GM23248 (cell line): ENCODE data around the gene GSTM4. TPM values are rescaled to one million over a fixed set of nuclear protein-coding genes. Genes with fewer than 3 reads are reported as not detected.

ENCODE experiments used
- DNase-seq: peaks from one replicate; pipeline ENCODE4 v3.0.0-alpha.2; 2015
- H2AFZ ChIP-seq: fragments of 200-600 bp; sonication (generic); 2 replicates; pipeline ENCODE4 v1.6.1; 2016; ENCODE audit warnings: antibody characterized with exemption
- H3F3A ChIP-seq: fragments of 200-600 bp; sonication (generic); 2 replicates; pipeline ENCODE4 v1.6.1; 2016; ENCODE audit warnings: mild to moderate bottlenecking, antibody characterized with exemption, mixed run types; ENCODE audit not compliant: insufficient read depth
- H3K27ac ChIP-seq: fragments of 200-600 bp; sonication (generic); 2 replicates; pipeline ENCODE4 v1.5.1; 2016; ENCODE audit warnings: mild to moderate bottlenecking
- H3K27me3 ChIP-seq: fragments of 200-600 bp; sonication (generic); replicated peaks from 2 replicates; pipeline ENCODE4 v1.6.1; 2016; ENCODE audit warnings: mild to moderate bottlenecking; ENCODE audit not compliant: insufficient read depth
- H3K36me3 ChIP-seq: fragments of 200-600 bp; sonication (generic); 2 replicates; pipeline ENCODE4 v1.6.1; 2016; ENCODE audit warnings: low read depth, mild to moderate bottlenecking
- H3K4me1 ChIP-seq: fragments of 200-600 bp; sonication (generic); 2 replicates; pipeline ENCODE4 v1.6.1; 2016; ENCODE audit warnings: mild to moderate bottlenecking; ENCODE audit not compliant: insufficient read depth
- H3K4me2 ChIP-seq: fragments of 200-600 bp; sonication (generic); one replicate; pipeline ENCODE4 v1.6.1; 2016; ENCODE audit warnings: mild to moderate bottlenecking; ENCODE audit not compliant: unreplicated experiment
- H3K4me3 ChIP-seq: fragments of 200-600 bp; sonication (generic); 2 replicates; pipeline ENCODE4 v1.5.1; 2016; ENCODE audit warnings: mild to moderate bottlenecking
- H3K79me2 ChIP-seq: fragments of 200-600 bp; sonication (generic); 2 replicates; pipeline ENCODE4 v1.6.1; 2016; ENCODE audit warnings: mild to moderate bottlenecking; ENCODE audit not compliant: insufficient read depth
- H3K9ac ChIP-seq: fragments of 200-600 bp; sonication (generic); 2 replicates; pipeline ENCODE4 v1.6.1; 2016; ENCODE audit warnings: mild to moderate bottlenecking
- H3K9me2 ChIP-seq: fragments of 200-600 bp; sonication (generic); 2 replicates; pipeline ENCODE4 v1.6.1; 2016; ENCODE audit warnings: mixed run types, mild to moderate bottlenecking, moderate library complexity; ENCODE audit not compliant: insufficient read depth
- H3K9me3 ChIP-seq: fragments of 200-600 bp; sonication (generic); one replicate; pipeline ENCODE4 v1.6.1; 2017; ENCODE audit warnings: low read depth
- H4K20me1 ChIP-seq: fragments of 200-600 bp; sonication (generic); 2 replicates; pipeline ENCODE4 v1.6.0; 2016; ENCODE audit not compliant: insufficient read depth
- EZH2 ChIP-seq: fragments of 200-600 bp; sonication (generic); IDR thresholded peaks from 2 replicates; pipeline ENCODE4 v1.6.1; 2018; ENCODE audit warnings: antibody characterized with exemption, mild to moderate bottlenecking; ENCODE audit not compliant: insufficient read depth, poor library complexity, severe bottlenecking
- EZH2phosphoT487 ChIP-seq: fragments of 200-600 bp; sonication (generic); IDR thresholded peaks from 2 replicates; pipeline ENCODE4 v1.6.1; 2018; ENCODE audit warnings: antibody characterized with exemption, moderate library complexity, mild to moderate bottlenecking, low read depth; ENCODE audit not compliant: insufficient read depth
- WGBS, 2 experiments: methylation state at CpG; one replicate each; pipeline ENCODE4 v1.1.6; 2015 to 2017; ENCODE audit warnings: low lambda C conversion rate in 2 of 2, low coverage in 1 of 2; ENCODE audit errors: missing lambda C conversion rate in 2 of 2; 5-methylcytosine and 5-hydroxymethylcytosine counted together
- in situ Hi-C: fragments of 300-500 bp; cut with MboI; formaldehyde crosslinking; loops from 2 replicates; pipeline ENCODE4 v1.15.0; 2020
- polyA plus RNA-seq: library from polyadenylated mRNA; unstranded; fragments of >200 nt; fragmentation: Nextera tagmentation; extraction: Ambion mirVana; gene quantifications from 2 replicates; pipeline ENCODE4 v1.2.1, GENCODE V29; 2016
- total RNA-seq: library from RNA; depleted of rRNA; stranded (reverse); fragments of >200 nt; shearing (Covaris generic); gene quantifications from 2 replicates; pipeline ENCODE4 v1.2.3, GENCODE V29; 2014

GSTM4 gene
- total and polyA plus RNA-seq, 2 experiments from 2014 or later: 6.2 to 12.4 TPM

DNA sequence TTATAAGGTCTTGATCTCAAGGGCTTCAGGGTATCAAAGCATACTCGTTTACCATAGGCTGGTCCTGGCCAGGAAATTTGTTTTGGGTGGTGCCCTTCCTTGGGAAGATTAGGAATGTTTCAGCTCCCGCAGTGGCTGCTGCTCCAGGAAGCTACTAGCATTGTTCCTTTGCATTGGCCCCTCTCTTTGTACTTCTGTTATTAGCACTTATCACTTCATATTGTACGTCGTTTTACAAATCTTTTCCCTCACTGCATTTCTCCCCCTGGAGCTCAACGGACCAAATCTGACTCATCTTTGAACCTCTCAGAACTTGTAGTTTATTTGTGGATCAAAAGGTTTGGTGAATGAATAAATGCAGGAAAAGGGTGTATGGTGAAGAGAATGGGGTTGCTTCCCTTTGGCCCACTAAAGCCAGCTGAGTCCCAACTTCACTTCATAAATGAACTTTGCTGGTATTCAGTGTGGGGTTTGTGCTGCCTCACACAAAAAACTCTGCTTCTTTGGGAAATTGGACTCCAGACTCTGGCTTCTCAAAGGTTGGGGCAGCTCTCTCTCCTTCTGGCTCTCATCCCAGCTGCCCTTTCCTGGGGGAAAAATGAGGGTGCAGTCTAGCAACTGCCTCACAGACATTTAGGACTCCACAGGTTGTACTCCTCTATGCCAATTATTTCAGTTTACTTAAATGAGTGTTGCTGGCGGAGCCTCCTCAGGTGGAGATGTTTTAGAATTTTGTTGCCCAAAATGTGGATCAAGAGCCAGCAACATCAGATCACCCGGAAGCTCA is 42.3 kb upstream of the GSTM4 start:
- H3K27me3 ChIP-seq: no peaks in the 10 kb centered on the region
- in situ Hi-C loops: no loop called here
- WGBS, 2 experiments: 62 to 65% methylated on average over 7 of the region's 7 CpGs
- TF ChIP-seq EZH2 (no peak), EZH2phosphoT487 (no peak)
- H3K36me3 ChIP-seq: no peaks in the 10 kb centered on the region
- DNase-seq: peak; percentile 44
- H3K4me1 ChIP-seq: peaks cover 55% of the 10 kb centered on the region
- H3K27ac ChIP-seq: peak overlapping the region; percentile 27
- H4K20me1 ChIP-seq: no peaks in the 10 kb centered on the region
- H3K79me2 ChIP-seq: no peaks in the 10 kb centered on the region
- no peak overlapping the region for H3K4me3 ChIP-seq
- no peaks in the 10 kb centered on the region for H3K9me3 ChIP-seq
- H3F3A ChIP-seq: peaks cover 56% of the 10 kb centered on the region
- no peak overlapping the region for H3K9ac ChIP-seq
- H2AFZ ChIP-seq: no peak overlapping the region
- H3K4me2 ChIP-seq: no peak overlapping the region
- H3K9me2 ChIP-seq: no peaks in the 10 kb centered on the region

DNA sequence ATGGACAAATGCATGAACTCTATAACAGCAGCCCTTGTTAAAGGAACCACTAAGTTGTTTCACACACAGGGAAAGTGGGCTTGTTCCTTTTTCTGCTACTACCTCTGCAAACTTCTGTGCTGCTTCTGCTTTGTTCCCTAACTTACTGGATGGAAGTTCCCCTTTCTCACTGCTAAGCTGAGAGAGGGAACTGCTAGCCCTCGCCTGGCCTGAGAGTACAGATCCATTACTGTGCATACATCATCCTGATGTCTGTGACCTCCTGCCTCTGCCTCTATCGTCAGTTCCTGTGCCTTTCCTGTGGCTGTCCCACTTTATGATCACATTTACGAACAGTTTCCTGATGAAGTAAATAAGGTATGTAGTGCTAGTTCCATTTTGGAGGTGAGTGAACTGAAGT is 40.0 kb upstream of the GSTM4 start:
- no peaks in the 10 kb centered on the region for H3K27me3 ChIP-seq
- peaks cover 47% of the 10 kb centered on the region for H3F3A ChIP-seq
- no peak overlapping the region for H3K4me2 ChIP-seq
- H3K36me3 ChIP-seq: no peaks in the 10 kb centered on the region
- 74 to 82% methylated on average over 3 of the region's 3 CpGs for WGBS, 2 experiments
- in situ Hi-C loops: no loop called here
- H4K20me1 ChIP-seq: no peaks in the 10 kb centered on the region
- H3K27ac ChIP-seq: peak overlapping the region; percentile 99
- no peak overlapping the region for H3K4me3 ChIP-seq
- H2AFZ ChIP-seq: no peak overlapping the region
- H3K9ac ChIP-seq: 0 out of 2 replicates have a peak overlapping the region, but pooled peaks have one; percentile 79
- peaks cover 45% of the 10 kb centered on the region for H3K4me1 ChIP-seq
- TF ChIP-seq EZH2phosphoT487 (no peak), EZH2 (no peak)
- H3K9me2 ChIP-seq: no peaks in the 10 kb centered on the region
- peaks cover 12% of the 10 kb centered on the region for H3K79me2 ChIP-seq
- H3K9me3 ChIP-seq: no peaks in the 10 kb centered on the region
- no peak for DNase-seq

DNA sequence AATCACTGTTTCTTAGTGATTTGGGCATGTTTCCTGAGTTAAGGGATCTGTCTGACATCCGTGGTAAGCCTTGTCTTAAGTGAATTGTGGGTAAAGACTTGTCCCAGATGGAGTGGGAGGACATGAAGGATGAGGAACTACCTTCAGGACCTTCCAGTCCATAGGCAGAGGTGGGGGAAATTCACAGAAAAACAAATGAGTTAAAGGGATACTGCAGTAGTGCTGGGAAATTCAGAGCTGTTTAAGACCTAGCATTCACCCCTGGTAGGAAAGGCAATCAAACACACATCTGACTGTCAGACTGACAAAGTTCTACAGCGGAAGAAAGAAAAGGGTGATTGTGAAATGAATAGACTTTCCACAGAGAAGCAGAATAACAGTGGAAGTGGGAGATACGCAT is 39.5 kb upstream of the GSTM4 start:
- Histone ChIP-seq H3K27ac (peak overlapping the region; percentile 99), H3K9ac (peak overlapping the region; percentile 79), H2AFZ (no peak overlapping the region), H3K27me3 (no peaks in the 10 kb centered on the region), H3K9me2 (no peaks in the 10 kb centered on the region), H4K20me1 (no peaks in the 10 kb centered on the region), H3F3A (peaks cover 47% of the 10 kb centered on the region), H3K36me3 (no peaks in the 10 kb centered on the region), H3K79me2 (peaks cover 17% of the 10 kb centered on the region), H3K9me3 (no peaks in the 10 kb centered on the region), H3K4me2 (peak overlapping the region; percentile 23), H3K4me3 (no peak overlapping the region), H3K4me1 (peaks cover 40% of the 10 kb centered on the region)
- no peak for DNase-seq
- in situ Hi-C loops: no loop called here
- WGBS, 2 experiments: 36 to 47% methylated on average over 3 of the region's 3 CpGs
- TF ChIP-seq EZH2: no peak
- TF ChIP-seq EZH2phosphoT487: no peak

DNA sequence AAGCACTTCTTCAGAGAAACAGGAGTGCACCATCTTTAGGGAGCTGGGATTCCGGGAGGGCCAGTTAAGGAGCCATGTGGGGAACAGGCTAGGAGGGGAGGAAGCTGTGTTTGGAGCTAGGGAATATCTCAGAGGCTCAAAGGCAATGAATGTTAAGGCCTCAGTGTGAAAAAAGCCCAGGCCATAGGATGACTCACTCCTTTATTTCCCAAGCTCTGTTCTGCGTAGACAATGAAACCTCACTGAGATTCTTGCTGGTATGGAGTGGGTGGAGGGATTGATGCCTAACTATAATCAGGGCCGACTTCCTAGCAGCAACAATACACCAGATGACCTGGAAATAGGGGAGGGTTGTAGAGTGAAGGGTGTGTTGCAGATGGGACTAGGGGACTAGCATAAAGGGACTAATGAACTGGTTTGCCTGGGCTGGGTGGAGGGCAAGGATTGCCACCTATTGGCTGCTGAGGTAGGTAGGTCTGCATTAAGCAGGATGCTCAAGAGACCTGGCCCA is 38.6 kb upstream of the GSTM4 start:
- H4K20me1 ChIP-seq: no peaks in the 10 kb centered on the region
- H2AFZ ChIP-seq: peak overlapping the region; percentile 59
- H3K27me3 ChIP-seq: no peaks in the 10 kb centered on the region
- 3 to 5% methylated on average over 3 of the region's 3 CpGs for WGBS, 2 experiments
- H3F3A ChIP-seq: peaks cover 47% of the 10 kb centered on the region
- H3K79me2 ChIP-seq: peaks cover 27% of the 10 kb centered on the region
- H3K4me1 ChIP-seq: peaks cover 48% of the 10 kb centered on the region
- H3K9me3 ChIP-seq: no peaks in the 10 kb centered on the region
- H3K4me3 ChIP-seq: no peak overlapping the region
- H3K36me3 ChIP-seq: no peaks in the 10 kb centered on the region
- TF ChIP-seq EZH2phosphoT487: no peak
- TF ChIP-seq EZH2: no peak
- H3K27ac ChIP-seq: peak overlapping the region; percentile 99
- H3K9me2 ChIP-seq: no peaks in the 10 kb centered on the region
- H3K9ac ChIP-seq: peak overlapping the region; percentile 79
- peak; percentile 95 for DNase-seq
- in situ Hi-C loops: no loop called here
- H3K4me2 ChIP-seq: peak overlapping the region; percentile 55
